GM12874 (cell line): Measurements from ENCODE around the gene SEMA5A.

Experiments used
- CTCF ChIP-seq: IDR thresholded peaks from 2 replicates; pipeline ENCODE4 v1.5.1; 2011; ENCODE audit warnings: low read depth, mild to moderate bottlenecking, control low read depth, low read length, moderate library complexity; ENCODE audit not compliant: insufficient read depth

SEMA5A gene

GRCh38 chr5:9173281-9174048 is 372.4 kb downstream of the SEMA5A start:
- TF ChIP-seq CTCF: no peak

GRCh38 chr5:9170026-9170425 is 375.8 kb downstream of the SEMA5A start:
- TF ChIP-seq CTCF: no peak

GRCh38 chr5:9169557-9169902 is 376.3 kb downstream of the SEMA5A start:
- TF ChIP-seq CTCF: no peak

GRCh38 chr5:9168791-9169556 is 376.9 kb downstream of the SEMA5A start:
- TF ChIP-seq CTCF: no peak

- no peak for TF ChIP-seq CTCF
These were observed 379.4 kb downstream of the SEMA5A start for GRCh38 chr5:9166202-9167112.

- TF ChIP-seq CTCF: no peak
These were observed 380.3 kb downstream of the SEMA5A start for GRCh38 chr5:9165546-9165945.

GRCh38 chr5:9160747-9161146 is 385.1 kb downstream of the SEMA5A start:
- no peak for TF ChIP-seq CTCF
